Brain pericyte (primary cell): ENCODE data around the gene CEP57L1.

Experiments used
- DNase-seq: peaks from one replicate; pipeline ENCODE4 v3.0.0-alpha.2; 2012; ENCODE audit warnings: low read depth, low spot score

CEP57L1 gene

DNA sequence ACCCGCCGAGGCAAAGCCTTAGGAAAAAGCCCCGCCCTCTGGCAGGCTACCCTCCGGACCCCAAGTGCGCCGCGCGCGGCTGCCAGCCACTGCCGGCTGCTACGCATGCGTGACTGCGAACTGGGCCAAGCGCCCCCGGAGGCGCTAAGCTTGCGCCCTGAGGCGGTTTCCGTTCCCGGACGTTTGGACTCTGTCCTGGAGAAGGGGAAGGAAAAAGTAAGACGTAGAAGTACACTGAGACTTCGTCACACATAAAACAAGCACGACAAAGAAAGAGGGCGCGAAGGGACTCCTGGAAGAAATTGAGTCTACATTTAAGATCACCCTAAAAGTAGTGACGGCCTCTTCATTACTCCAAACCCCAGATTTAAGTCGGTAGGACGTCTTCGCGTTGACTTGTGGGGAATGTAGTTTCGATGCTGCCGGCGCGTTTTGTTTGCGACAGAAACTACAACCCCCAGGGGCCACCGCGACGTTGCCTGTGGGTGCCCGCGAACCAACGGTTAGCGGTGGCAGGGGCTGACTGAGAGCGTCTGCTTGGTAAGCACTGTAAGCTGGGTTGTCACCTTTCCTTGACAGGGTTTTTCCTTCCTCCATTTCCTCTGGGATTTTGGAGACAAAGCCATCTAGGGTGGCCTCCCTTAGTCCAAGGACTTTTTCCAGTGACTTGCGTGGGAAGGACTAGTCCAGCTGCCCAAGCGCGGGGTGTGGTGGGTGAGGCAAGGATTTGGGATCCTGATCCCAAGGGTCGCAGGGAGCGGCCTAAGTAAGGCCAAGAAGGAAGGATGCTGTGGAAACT, at the start of gene CEP57L1:
CEP57L1 (plus strand) TSS at position 472 of the 799 bp plus-strand sequence. CDS start 49,715 bp downstream, outside the sequence.
- peak; percentile 97 for DNase-seq

DNA sequence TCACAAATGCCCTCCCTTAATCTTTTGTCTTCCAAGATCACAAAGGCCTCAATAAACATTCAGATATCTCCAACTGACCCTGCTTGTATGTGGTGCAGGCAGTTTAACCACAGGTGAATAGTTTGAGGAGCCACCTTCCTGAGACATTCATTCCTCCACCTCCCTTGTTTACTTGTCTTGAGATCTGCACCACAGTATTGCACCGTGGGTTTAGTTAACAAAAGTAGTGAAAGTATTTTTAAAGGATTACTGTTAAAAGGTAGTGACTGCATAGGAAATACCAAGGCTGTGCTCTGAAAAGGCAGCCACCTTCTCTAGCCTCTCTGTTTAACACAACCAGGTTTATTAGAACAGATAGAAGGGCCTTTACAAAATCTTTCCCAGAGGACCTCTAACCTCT, 47.1 kb upstream of the CEP57L1 start:
- no peak for DNase-seq

DNA sequence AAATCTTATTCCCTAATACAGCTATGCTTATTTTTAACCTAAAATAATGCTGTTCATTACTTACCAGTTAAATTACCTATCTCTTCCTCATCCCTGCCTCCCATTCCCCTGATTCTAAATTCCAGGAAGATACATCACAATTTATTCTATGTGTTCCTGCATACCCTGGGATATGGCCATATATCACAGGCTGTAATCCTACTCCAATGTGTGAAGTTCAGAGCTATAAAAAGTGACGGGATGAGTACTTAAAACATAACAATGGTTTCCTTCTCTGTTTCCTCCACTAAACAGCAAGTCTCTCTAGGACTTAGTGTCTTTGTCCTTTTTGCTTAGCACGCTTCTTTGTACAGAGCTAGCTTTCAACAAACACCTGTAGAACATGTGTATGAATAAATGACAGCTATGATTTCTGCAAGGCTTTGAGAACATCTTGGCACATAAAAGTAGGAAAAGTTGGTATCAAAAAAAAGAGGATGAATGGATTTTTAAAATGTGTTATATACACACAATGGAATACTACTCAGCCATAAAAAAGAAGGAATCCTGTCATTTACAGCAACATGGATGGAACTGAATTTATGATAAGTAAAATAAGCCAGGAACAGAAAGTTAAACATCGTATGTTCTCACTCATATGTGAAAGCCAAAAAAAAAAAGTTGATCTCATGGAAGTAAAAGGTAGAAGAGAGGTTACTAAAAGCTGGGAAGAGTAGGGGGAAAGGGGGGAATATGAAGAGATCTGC, 46.5 kb upstream of the CEP57L1 start:
- no peak for DNase-seq

DNA sequence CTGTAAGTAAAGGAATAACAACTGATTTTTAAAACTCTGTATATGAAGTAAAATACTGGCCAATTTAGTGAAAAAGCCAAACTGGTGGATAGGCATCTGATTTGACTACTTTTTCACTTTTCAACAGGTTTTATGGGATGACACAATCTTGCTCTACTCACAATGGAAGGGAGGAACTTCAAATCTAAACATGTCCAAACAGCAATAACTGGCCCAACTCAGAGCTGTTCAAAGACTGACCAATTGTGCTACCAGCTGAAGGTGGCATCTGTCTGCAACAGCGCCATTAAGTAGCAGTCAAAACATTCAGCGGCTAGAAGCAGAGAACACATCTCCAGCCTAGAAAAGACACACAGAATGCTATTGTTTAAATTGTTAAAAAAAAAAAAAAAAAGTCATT, 45.3 kb upstream of the CEP57L1 start:
- DNase-seq = no peak

DNA sequence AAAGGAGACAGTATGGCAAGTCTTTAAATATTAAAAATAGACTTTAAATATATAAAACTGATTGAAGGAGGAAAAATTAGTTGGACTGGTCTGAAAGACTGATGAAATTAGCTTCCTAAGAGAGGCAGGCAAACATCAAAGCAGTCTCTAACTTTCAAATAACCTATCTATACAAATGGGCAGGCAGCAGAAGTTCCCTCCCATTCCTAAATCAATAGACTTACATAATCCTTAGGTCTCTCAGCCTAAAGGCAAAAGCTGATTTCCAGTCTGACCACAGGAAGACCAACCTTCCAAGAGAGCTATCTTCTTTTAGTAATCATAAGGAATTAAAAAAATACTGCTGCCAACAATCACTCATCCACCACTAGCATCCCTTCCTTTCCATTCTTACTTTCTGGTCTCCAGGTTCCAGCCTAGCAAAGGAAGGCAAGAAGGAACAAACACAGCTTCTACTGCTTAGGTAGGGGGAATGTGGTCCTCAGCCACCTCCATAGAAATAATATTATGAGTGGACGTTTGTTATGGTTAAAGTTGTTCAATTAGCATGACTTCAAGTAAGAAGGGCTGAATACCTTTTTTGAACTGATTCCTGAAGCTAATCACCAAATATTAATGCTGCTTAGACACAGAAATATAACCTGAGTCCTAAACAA, 44.7 kb upstream of the CEP57L1 start:
- DNase-seq = no peak

DNA sequence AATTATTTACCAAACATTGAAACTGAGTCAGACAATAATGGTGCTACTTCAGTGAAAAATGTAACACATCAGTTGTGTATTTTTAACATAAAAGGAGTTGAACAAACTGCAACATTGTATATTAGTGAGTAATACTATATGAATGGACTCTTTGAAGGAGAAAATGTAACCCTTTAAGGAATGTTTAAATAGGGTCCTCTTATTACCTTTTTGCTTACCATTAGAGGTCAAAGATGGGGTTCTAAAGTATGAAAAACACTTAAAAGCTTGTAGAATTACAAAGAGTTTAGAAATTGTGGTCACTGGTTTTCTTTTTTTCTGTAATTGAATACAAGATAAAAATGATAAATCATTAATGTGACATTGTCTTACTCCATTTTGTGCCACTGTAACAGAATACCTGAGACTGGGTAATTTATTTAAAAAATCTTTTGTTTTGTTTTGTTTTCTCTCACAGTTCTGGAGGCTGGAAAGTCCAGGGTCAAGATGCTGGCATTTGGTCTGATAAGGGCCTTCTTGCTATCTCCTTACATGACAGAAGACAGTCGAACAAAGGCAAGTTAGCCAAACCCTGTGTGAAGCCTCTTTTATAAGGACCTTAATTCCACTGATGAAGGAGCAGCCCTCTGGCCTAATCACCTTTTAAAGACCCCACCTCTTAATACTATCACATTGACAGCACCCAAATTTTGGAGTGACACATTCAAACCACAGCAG, 43.8 kb upstream of the CEP57L1 start:
- no peak for DNase-seq

DNA sequence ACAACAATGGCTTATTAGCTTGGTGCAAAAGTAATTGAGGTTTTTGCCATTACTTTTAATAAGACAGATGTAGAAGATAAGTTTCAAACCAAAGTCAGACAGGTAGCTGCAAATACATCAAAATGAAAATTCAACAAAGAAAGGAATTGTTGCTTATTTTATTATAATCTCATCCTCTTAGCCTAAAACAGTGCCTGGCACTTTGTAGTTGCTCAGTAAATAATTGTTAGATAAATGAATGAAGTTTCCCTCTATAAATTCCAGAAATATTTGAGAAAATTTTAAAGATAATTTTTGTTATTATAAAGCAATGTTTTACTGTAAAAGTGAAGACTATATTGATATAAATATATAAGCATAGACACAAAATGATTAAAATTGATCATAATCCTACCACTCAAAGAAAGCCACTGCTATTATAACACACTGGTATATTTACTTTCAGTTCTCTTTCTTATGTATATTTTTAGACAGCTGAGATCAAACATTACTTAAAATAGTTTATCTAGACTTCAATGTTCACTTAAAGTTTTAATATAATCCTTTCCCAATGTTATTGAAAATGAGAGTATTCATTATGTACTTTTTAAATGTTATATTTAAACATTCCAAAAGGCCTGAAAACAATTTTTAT, 43.2 kb upstream of the CEP57L1 start:
- DNase-seq = no peak

DNA sequence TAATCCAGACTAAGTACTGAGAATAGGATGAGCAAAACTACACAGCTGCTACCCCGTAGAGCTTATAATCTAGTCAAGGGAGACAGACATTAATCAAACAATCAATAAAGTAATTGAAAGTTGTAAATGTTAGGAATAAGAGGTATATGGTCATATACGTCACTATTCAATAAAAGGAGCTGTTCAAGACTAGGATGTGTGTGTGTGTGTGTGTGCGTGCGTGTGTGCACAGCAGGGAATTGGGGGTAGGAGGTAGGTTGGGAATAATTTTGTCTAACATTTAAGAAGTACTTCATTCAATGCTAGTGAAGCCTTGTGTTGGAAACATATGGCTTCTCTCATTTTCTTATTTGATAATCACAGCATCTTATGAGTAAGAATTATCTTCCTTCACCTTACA, 42.5 kb upstream of the CEP57L1 start:
- DNase-seq = no peak

DNA sequence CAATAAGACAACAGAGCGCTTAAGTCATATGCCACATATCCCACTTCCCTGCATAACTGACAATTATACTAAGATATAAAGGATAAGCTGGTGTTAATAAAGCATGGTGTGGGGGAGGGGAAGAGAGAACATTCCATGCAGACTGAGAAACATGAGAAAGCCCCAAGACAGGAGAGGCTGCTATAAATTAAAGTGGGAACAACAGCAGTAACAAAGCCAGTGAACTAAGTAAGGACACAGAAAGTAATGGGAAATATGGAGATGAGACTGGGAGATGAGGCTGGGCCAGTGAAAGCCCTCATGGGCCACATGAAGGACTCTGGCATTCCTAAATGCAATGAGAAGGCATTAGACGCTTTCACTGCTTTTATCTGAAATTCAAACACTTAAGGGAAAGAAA, 42.0 kb upstream of the CEP57L1 start:
- no peak for DNase-seq

DNA sequence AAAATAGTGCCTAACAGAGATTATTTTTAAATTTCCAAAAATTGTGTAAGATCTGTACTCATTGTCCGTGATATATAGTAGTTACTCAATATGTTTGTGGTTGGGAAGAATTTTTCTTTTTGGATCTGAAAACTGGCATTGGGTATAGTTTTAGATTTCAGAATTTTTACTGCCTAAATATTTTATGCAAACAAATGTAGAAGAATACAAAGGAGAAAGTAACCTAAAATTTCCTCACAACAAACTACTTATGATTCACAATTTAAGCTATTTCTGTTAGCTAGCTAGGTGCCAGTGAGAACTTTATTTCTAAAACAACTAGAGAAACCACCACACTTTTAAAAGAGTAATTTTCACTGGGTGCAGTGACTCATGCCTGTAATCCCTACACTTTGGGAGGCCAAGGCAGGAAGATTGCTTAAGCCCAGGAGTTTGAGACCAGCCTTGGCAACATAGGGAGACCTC, 39.5 kb upstream of the CEP57L1 start:
- DNase-seq = no peak

DNA sequence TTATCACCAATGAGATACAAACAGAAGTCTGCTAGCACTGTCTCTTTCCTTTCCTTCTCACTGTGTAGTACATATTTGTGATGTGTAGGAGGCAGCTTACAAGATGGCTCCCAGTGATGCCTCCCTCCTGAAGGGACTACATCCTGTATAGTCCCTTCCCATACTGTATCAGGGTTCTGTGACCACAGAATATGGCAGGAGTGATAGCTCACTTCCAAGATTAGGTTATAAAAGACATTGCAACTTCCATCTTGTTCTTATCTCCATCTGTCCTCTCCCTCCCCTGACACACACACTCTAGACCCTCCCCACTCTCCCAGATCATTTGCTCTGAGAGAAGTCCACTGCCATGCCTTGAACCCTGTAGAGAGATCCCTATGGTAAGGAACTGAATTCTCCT, 38.6 kb upstream of the CEP57L1 start:
- no peak for DNase-seq

DNA sequence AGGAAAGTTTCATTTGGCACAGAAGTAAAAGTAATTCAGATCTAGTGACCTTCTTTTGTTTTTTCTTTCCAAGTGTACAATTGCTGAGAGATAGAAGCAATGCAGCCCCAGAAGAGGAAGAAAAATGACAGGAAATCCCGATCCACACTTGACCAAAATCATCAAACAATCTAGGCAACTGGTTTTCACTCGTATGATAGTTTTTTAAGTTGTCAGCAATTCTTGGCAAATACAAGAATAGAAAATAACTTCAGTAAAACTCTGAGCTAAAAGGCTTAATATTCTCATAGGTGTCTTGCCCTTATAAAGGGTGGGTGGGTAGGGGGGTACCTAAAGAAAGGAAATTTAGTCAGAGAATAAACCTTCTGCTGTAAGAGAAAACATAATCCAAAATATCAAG, 36.7 kb upstream of the CEP57L1 start:
- no peak for DNase-seq

DNA sequence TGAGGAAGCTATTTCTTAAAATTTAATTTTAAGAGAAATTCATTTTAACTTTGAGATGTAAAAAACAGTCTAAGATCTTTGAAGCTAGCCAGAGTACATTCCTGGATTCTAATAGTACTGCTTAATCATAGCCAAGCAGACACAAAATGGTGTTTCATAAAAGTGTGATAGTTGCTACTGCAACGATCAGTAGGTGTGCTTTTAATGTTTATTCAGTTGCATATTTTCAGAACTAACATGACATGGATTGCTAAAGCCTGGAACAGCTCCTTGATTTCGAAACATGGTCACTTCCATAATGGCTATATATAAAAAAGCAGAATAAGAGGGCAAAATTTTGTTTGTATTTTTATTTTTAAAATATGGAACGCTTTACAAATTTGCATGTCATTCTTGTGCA, 36.2 kb upstream of the CEP57L1 start:
- no peak for DNase-seq

DNA sequence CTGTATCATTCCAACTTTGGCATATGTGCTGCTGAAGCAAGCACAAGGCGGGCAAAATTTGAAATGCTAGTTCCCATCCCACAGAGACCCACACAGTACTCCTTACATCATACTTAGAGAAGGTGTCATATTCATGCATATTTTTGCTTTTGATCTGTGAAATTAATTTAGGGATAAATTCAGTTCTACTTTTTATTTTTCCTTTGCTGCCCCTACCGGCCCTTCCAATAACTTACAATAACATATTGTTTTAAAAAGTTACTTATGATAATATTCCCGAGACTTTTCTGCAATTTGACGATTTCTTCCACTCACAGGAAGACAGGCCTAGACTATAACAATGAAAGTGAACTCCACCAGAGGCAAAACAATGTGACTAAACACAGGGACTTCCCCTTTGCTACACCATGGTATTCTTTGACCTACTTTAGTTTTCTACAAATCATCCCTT, 35.7 kb upstream of the CEP57L1 start:
- peak; percentile 20 for DNase-seq

DNA sequence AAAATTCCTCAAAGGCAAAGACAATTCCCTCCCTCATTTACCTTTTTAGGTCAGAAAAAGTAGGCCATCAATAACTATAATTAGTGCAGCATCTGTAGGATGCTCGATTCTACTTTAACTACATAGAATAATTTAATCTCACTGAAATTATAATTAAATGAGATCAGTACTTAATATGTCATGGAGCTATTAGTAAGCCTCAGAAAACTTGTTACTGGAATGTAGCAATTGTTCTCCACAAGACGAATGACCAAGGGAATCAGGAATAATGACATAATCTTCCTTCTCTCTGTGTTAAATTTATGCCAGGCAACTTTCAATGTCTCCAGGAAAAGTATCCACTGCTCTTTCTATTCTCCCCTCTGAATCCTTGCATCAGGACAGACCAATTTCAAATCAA, 34.7 kb upstream of the CEP57L1 start:
- DNase-seq = no peak

DNA sequence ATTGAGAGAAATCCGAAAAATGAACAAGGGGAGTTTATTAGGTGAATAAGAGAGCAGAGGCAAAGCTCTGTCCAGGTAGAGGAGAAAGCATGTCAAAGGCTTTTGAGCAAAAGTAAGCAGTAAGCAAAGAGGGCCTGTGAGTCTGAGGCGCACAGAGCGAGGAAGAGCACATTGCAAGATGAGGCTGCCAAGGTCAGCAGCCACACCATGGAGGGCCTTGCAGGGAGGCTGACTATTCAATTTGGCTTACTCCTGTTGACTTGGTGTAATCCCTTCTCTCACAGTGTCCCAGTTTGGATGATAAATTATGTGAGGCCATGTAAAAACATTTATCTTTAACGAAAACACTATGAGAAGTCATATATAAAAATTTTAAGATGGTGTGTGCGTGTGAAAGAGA, 33.1 kb upstream of the CEP57L1 start:
- no peak for DNase-seq

DNA sequence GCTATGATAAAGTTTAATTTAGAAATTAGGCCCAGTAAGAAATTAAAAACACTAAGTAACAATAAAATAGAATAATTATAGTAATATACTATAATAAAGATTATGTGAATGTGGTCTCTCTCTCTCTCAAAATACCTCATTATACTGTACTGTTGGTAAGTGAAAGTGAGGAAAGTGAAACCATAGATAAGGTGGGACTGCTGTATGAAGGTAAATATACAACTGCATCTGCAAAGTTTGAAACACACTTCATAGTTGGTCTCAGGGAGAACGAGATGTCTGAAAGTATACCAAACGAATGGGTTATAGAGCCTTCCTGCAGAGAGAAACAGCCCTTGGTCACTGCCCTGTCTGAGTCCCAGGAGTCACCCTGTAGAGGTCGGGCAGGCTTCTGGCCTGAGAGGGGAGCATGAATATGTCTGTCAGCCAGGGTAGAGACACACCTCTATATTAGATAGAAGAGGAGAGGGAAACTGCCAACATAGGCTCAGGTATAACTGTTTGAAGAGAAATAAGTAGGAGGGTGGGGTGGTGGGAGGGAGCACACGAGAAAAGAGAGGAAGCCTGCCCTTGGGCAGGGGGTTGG, 32.4 kb upstream of the CEP57L1 start:
- no peak for DNase-seq

DNA sequence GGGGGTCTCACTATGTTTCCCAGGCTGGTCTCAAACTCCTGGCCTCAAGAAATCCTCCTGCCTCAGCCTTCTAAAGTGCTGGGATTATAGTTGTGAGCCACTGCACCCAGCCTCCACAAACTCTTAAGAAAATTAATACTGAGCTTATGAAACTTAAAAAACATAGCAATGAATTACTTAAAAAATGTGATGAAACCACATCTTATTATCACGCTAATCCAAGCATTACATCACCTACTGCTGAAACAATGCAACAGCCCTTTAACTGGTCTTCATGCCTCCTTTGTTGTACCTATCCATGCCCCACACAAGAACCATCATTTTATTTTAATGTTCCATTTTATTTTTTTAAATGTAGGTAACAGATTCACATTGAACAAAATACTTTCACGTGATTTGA, 25.6 kb upstream of the CEP57L1 start:
- DNase-seq = no peak

DNA sequence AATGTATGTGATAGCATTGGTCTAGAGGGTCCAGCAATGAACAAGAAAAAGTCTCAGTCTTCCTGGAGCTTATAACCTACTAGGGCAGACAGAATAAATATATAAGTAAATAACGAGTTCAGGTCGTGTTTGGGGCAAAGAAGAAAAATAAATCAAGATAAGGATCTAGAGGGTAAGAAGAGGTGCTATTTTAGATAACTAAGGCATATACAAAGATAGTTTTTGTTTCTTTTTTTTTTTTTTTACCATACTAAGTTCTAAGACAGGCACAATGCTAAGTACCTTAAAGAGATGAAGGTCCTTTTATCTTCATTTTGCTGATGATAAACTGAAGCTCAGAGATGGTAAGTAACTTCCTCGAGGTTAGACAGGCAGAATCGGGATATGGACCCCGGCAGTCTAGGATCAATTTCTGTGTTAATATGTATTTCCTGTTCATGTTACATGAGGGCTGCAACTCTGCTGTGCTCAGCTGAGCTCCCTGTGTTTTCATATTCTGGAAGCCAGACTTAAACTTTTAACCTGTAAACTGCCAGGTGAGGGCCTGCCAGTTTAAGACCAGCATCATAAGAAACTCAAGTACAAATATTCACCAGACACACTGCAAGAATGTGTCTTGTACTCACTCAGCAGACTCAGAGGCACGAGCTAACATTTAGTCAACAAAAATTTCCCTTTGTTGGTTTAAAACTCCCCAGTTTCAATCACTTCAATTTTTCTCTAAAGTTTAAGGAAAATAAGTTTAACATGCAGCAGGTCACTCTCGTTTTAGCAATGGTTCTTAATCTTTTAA, 24.0 kb upstream of the CEP57L1 start:
- no peak for DNase-seq
